HL-60/S4 treated with retinoic acid at 250 ng/mL for 4 days and 3 days (cell line): Measurements from ENCODE around the gene SLC5A5.

Source experiments
- in situ Hi-C: fragments of 300-500 bp; cut with MboI; formaldehyde crosslinking; loops from 2 replicates; pipeline ENCODE4 v1.7.0; 2022; ENCODE audit warnings: low sequenced_read_pairs

SLC5A5 gene

GRCh38 chr19:17846146-17846545, 25.6 kb upstream of the SLC5A5 start:
- in situ Hi-C loops = no loop called here

GRCh38 chr19:17847538-17848366, 24.0 kb upstream of the SLC5A5 start, which contains the start of gene JAK3:
TSS of gene JAK3 (minus strand) at chr19:17847982. CDS start at chr19:17844417, 3,565 bp downstream.
- in situ Hi-C loops = no loop called here

GRCh38 chr19:17848595-17849292, 23.0 kb upstream of the SLC5A5 start:
- in situ Hi-C loops = no loop called here

GRCh38 chr19:17854061-17854460, 17.7 kb upstream of the SLC5A5 start:
- in situ Hi-C loops = no loop called here

- in situ Hi-C loops = no loop called here
These were observed 16.2 kb upstream of the SLC5A5 start for GRCh38 chr19:17855280-17856152.

- in situ Hi-C loops = no loop called here
These were observed 12.0 kb upstream of the SLC5A5 start, which contains the start of gene RPL18A for GRCh38 chr19:17859533-17860330. TSS of gene RPL18A (plus strand) at chr19:17859910. CDS start at chr19:17859957, 47 bp downstream.

- in situ Hi-C loops = no loop called here
These were observed 11.3 kb upstream of the SLC5A5 start for GRCh38 chr19:17860331-17860992.

- in situ Hi-C loops = no loop called here
These were observed 10.8 kb upstream of the SLC5A5 start for GRCh38 chr19:17860993-17861360.

GRCh38 chr19:17861542-17862402, 10.0 kb upstream of the SLC5A5 start:
- in situ Hi-C loops = no loop called here

GRCh38 chr19:17862711-17863519, 8.8 kb upstream of the SLC5A5 start:
- in situ Hi-C loops = no loop called here

- in situ Hi-C loops = no loop called here
These were observed 8.1 kb upstream of the SLC5A5 start for GRCh38 chr19:17863520-17864182.

GRCh38 chr19:17865364-17866311, 6.1 kb upstream of the SLC5A5 start:
- in situ Hi-C loops = no loop called here

- in situ Hi-C loops = no loop called here
These were observed 5.3 kb upstream of the SLC5A5 start for GRCh38 chr19:17866312-17866963.

GRCh38 chr19:17866964-17867486, 4.7 kb upstream of the SLC5A5 start:
- in situ Hi-C loops = no loop called here

GRCh38 chr19:17868669-17869068, 3.1 kb upstream of the SLC5A5 start:
- in situ Hi-C loops = no loop called here
